T-helper 1 cell treated with Interleukin-12 subunit alpha and Interleukin-12 subunit beta and Interleukin-4 antibody, amounts not matched to agents 30 ng/mL and 1 ng/mL, for 36 hours (primary cell): Measurements from ENCODE around the gene RRP1B. TPM values are rescaled to one million over a fixed set of nuclear protein-coding genes. Genes with fewer than 3 reads are reported as not detected.
"Not testable (repeated sequence)": the region's sequence is repeated elsewhere in the genome, so short reads cannot be mapped to it uniquely, and the experiment has no call there.

ENCODE experiments used
- intact Hi-C: fragments of 100-400 bp; cut with micrococcal nuclease; formaldehyde crosslinking; loops from one replicate; pipeline ENCODE4 v1.15.1; 2024
- total RNA-seq: library from RNA; stranded (reverse); gene quantifications from 2 replicates; pipeline ENCODE4 v1.2.3, GENCODE V29; 2022

RRP1B gene
- total RNA-seq, 1 donor from 2014 or later, result 47.6 TPM

DNA sequence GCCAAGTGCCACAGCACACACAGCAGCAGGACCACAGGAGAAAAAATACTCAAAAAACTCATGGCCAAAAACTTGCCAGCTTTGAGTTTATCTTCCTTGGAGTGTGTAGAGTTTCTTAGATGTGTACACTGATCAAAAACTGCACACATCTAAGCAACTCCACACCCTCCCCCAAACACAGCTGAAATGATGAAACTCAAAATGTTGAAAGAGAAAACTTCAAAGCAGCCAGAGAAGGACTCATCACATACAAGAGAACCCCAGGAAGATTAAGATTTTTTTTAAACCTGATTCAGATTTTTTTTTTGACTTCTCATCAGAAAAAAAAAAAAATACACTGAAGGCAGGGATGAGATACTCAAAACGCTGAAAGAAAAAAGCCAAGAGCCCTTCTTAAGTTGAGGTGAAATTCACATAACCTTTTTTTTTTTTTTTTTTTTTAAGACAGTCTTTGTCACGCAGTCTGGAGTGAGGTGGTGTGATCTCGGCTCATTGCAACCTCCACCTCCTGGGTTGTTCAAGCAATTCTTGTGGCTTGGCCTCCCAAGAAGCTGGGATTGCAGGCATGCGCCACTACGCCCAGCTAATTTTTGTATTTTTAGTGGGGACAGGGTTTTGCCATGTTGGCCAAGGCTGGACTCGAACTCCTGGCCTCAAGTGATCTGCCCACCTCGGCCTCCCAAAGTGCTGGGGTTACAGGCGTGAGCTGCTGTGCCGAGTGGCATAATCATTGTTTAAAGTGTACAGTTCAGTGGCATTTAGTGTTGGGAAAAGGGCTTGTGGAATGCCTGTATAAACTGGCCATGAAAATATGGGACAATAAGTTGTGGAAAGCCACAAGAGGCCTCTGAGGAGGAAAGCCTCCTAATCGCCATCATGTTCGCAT is 38.6 kb downstream of the RRP1B start:
- intact Hi-C loops, result no loop called here

DNA sequence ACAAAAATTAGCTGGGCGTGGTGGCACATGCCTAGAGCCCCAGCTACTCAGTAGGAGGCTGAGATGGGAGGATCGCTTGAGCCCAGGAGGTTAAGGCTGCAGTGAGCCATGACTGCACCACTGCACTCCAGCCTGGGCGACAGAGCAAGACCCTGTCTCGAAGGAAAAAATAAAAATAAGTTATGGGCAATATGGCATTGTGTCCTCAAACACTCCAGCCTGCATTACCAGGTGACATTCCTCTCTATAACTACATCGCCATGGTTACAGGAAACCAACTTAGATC is 40.1 kb downstream of the RRP1B start:
- intact Hi-C loops, result not testable (repeated sequence)

DNA sequence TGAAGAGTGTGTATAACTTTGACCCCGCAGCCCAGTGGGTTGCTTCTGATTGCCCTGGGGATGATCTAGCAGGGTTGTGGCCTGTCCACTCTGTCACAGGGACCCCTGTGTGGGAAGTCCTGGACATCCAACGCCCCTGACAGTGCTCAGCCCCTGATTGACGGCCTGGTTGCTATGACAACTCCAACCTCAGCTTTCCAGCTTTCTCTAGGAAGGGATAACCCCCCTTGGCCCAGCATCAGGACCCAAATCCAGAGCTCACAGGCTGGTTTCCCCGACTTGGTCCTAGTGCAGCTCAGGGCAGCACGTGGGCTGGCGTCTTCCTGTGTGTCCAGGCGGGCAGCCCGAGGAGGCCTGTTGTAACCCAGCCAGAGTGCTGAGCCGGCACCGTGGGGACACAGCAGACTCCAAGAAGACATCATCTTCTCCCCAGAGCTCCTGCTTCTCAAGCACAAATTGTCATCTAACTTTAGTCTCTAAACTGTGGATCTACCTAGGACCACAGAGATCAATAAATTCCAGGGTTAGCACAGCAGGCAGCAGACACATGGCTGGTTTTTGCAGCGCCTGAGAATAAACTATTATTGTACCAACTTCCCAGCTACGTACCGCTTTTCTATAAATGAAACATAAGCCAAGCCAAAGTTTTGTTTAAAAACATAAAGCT is 40.7 kb downstream of the RRP1B start:
- intact Hi-C loops, result no loop called here

DNA sequence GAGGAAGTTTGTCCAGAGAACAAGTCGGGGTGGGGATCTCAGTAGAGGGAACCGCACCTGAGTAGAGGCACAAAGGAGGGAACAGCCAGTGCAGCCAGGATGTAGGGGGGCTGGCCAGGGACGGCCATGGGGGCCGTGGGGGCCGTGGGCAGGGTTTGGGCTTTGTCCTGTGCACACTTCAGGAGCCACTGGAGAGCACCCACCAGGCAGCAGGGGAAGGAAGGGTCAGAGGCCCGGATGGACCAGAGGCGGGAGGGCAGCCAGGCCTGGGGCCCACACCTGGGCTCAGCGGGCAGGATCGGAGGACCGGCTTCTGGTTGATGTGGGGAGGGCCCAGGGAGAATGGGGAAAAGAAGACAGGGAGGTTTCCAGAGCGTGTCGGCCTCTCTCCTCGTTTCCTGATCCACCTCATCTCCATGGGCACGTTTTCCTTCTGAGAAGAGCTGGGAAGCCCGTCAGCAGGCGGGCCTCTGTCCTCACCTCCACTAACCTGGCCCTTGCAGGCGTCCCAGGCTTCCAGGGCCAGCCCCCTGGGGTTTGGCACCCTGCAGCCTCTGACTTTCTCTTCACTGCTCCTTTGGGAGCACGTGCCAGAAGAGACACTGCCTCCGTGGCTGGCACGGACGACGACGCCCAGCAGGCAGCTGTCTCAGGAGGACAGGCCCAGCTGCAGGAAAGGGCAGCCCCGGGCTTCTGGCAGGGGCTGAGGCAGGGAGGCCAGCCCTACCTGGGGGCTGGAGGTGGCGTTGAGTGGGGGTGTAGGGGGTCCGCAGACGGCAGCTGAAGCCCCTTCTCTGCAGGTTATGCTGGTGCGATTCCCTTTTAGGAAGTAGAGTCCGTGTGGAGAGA is 42.8 kb downstream of the RRP1B start:
- intact Hi-C loops, result no loop called here

DNA sequence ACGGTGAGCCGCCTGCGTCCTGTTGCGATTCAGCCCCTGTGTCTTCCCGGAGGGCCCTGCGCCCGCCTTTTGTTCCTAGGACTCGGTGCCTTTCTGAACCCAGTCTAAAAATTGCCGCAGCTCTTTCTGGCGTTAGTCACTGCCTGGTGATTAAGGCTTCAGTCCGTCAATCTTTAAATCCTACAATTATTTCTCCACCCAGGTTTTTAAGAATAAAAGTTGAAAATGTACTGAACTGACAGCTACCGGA is 43.4 kb downstream of the RRP1B start:
- intact Hi-C loops, result no loop called here

DNA sequence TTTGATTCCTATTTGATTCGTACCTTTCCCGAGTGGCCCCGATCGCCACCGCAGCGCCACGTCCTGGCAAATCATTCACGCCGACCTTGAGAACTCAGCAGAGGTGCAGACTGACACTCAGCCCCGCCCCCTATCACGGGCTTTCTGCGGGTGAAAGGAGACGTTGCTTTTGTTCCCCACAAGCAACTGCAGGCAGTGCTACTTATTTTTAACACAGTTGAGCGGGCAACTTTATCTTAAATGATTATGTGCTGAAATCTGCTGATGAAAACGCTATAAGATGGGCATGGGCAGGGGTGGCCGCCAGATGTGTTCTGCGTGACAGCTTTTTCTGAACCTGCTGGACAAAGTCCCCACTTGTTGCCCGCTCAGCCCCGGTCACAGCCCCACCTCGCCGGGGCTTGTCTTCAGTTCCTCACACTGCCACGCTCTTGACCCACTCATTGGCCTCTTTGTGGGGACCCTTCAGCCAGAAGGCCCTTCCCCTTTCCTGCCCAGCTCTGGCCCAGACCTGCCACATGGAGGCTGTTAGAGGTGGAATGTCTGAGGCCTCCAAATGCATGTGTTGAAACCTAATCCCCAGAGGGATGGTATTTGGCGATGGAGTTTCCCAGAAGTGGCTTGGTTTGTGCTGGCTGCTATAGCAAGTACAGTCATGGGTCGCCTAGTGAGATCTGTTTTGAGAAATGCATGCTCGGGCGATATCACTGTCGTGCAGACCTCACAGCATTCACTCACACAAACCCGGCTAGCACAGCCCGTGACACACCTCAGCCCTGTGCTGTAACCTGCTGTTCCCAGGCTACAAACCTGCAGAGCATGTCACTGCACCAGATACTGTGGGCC is 43.9 kb downstream of the RRP1B start:
- intact Hi-C loops, result no loop called here

DNA sequence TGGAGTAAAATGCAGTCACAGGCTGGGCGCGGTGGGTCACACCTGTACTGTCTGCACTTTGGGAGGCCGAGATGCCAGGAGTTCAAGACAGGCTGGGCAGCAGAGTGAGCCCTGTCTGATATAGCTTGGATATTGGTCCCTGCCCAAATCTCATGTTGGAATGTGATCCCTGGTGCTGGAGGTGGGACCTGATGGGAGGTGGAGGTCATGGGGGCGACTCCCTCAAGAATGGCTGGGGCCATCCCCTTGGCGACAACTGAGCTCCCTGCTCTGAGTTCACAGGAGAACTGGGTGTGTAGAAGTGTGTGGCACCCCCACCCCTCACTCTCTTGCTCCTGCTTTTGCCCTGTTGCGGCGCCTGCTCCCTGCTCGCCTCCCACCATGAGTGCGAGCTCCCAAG is 48.1 kb downstream of the RRP1B start:
- intact Hi-C loops, result no loop called here

DNA sequence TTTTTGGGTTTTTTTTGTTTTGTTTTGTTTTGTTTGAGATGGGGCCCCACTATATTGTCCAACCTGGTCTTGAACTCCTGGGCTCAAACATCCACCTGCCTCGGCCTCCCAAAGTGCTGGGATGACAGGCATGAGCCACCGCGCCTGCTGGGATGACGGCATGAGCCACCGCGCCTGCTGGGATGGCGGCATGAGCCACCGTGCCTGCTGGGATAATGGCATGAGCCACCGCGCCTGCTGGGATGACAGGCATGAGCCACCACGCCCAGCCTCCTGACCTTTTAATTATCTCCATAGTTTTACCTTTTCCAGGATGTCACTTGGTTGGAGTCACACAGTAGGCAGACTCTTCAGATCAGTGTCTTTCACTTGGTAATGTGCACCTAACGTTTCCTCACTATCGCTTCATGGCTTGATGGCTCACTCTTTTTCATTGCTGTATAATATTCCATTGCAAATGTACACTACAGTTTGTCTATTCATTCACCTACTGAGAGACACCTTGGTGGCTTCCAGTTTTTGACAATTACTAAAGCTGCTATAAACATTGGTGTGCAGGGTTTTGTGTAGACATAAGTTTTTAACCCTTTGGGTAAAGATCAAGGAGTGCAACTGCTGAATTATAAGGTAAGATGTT is 49.5 kb downstream of the RRP1B start:
- intact Hi-C loops, result no loop called here

DNA sequence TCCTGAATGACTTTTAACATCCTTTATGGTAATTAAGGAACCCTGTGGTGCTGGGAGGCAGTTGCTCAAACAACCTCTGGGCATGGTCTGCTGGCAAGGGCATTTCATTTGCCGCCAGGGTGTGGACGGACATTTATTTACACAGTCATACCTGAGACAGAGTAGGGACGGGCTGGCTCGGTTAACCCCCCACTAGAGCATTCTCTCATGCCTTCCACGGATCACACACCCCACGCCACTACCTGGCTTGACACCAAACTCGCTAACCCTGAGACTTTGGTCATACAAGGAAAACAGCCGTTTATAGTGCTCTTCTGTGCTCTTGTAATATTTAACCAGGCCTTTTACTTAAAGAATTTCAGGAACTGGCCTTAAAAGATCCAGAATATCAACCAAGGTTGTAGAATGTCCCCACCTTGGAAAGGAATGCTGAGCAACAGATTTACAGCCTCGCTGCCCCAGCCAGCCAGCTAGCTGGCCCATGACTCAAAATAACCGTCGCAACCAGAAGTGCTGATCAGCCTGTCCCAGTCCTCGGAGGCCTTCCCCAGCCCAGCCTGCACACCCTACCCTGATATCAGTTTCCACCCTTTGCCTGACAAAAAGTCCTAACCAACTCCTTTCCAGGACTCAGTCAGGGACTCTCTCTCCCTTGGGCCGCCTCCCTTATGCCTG is 53.0 kb downstream of the RRP1B start:
- intact Hi-C loops, result loop anchor here (10.0 kb wide), 1 partner anchor 818 kb away; the partner anchor contains the start of gene NDUFV3

DNA sequence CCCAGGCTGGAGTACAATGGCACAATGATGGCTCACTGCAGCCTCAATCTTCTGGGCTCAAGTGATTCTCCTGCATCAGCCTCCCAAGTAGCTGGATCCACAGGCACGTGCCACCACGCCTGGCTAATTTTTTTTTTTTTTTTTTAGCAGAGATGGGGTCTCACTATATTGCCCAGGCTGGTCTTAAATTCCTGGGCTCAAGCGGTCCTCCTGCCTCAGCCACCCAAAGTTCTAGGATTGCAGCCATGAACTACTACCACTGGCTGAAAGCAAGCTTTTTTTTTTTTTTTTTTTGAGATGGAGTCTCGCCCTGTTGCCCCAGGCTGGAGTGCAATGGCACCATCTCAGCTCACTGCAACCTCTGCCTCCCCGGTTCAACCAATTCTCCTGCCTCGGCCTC is 53.8 kb downstream of the RRP1B start:
- intact Hi-C loops, result loop anchor here (10.0 kb wide), 1 partner anchor 818 kb away; the partner anchor contains the start of gene NDUFV3

DNA sequence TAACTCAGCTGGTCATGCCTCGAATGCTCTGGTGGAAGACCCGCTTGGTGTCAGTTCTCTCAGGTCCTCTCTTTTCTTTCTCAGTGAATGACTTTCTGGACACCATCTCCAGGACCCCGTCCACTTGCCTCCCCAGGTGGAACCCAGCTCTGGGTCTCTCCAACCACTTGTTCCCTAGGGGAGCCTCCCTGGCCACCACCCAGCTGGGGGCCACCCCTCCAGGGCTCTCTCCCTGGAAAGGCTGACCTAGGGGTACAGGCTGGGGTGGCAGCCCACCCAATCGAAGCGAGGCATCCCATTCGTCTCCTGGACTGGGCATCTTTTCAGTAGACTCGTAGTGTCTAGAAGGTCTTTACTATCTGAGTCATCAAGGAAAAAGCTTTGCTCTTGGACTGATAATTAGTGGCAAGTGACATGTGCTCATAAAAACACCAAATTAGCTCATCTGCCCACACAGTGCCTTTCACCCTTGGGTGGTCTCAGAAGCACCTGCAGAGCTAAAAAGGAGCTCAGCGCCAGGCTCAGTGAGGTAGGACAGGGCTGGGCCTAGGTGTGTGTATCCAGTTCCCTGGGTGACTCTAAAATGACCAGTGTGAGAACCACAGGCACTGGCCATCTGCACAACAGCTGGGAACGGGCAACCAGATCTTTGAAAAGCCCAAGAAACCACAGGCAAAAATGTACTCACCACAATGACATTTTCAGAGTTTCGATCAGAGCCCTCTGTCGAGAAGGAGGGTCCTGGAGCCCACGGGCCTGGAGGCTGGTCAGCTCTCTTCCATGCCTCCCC is 57.2 kb downstream of the RRP1B start:
- intact Hi-C loops, result loop anchor here (10.0 kb wide), 1 partner anchor 822 kb away; the partner anchor contains the start of gene NDUFV3

DNA sequence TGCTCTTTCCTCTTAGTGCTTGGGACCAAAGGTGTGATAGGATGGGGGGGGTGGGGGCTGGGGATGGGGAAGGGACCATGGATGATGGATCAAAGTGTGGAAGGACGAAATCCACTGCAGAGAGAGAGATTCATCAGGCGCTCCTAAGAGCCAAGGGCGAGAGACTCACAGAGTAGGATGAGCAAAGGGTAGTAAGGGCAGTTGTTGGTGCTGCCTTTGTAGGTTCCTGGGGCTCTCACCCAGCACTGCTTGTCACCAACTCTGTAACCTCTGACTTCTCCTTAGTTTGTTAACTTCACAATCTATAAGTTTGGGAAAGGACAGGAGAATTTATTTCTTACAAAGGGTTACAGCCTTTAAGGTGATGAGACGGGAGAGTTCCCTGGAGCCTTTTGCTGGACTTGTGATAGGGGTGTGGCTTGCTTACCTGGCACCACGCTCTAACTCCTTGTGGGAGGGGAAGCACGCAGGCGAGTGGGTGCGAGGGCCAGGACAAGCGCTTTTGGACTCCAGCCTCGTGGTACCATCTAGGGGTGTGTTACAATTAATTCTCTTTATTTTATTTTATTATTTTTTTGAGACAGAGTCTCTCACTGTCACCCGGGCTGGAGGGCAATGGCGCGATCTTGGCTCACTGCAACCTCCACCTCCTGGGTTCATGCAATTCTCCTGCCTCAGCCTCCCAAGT is 58.0 kb downstream of the RRP1B start:
- intact Hi-C loops, result loop anchor here (10.0 kb wide), 1 partner anchor 823 kb away; the partner anchor contains the start of gene NDUFV3

DNA sequence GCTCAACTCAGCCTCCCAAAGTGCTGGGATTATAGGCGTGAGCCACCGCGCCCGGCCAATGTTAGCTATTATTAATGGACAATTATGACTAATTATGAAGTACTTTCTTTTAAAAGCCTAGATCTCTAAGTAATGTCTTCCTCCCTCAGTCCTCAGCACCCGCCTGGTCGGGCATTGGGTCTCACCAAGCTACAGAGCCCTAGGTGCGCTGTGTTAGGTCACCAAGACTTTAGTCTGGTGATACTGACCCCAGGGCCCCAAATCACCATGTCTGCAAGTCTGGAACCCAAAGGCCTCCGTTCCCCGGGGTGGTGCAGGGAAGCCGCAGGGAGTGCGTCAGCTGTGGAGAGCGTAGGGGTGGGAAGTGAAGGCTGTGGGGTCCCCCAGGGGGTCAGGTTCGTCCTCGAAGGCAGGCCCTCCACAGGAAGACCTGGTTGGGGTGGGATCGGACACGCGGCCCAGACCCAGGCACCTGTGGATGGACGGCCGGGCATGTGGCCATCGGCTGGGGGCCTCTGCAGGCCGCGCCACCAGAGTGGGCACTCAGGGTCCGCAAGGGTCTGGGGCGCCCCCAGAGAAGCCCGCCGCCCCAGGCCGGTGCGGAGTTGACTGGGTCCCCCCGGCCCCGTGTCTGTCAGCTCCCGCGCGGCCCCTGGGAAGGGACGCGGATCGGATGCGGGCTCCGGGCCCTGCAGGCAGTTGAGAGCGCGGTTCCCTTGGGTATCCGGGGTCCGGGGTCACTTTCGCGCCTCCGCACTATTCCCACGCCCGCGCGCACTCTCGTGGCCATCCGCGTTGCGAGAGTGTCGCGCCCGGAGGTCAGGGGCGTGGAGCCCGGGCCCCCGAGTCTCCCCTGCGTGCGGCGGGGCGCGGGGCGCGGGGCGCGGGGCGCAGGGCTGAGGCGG is 58.9 kb downstream of the RRP1B start:
- intact Hi-C loops, result loop anchor here (2.0 to 10.0 kb wide), 3 partner anchors 59 to 823 kb away; partner anchors contain the start of genes CSTB, NDUFV3 and TRAPPC10

DNA sequence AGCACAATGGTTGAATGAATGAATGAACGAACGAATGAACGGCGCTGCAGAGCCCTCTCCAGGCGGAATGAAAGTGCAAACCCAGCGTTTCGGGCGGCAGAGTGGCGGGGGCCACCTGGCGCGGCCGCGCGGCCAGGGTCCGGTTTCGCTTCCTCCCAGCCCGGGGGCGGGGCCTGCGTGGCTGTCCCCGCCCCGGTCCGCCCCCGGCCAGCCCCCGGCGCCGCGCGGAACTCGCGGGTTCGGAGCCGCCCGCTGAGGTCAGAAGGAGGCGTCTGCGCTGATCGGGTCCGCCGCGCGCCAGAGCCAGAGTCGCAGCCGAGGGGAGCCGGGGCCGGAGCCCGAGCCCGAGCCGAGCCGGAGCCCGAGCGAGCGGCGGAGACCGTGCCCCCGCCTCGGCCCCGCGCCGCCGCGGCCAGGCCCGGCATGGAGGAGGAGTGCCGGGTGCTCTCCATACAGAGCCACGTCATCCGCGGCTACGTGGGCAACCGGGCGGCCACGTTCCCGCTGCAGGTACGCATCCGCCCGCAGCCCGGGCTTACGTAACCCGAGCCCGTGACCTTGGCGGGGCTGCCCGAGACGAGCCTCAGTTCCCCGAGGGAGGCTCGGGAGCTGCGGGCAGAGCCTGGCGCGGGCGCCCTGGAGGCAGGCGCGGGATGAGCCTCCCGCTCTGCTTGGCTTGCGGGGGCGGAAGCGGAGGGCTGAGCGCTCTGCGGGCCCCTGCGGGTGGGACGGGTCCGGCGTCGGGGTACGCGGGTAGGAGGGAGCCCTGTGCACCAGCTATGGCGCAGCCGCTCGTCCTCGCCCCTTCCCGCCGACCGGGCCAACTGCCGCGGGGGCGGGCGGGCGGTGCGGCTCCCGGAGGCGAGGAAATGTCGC is 59.8 kb downstream of the RRP1B start, which contains the start of gene PDXK:
TSS of gene PDXK (plus strand) at position 258 of the 876 bp plus-strand sequence. CDS start at position 424, 166 bp downstream.
- intact Hi-C loops, result loop anchor here (1.0 to 10.0 kb wide), 7 partner anchors 9 to 824 kb away; partner anchors contain the start of genes CSTB, HSF2BP, NDUFV3 and PKNOX1

DNA sequence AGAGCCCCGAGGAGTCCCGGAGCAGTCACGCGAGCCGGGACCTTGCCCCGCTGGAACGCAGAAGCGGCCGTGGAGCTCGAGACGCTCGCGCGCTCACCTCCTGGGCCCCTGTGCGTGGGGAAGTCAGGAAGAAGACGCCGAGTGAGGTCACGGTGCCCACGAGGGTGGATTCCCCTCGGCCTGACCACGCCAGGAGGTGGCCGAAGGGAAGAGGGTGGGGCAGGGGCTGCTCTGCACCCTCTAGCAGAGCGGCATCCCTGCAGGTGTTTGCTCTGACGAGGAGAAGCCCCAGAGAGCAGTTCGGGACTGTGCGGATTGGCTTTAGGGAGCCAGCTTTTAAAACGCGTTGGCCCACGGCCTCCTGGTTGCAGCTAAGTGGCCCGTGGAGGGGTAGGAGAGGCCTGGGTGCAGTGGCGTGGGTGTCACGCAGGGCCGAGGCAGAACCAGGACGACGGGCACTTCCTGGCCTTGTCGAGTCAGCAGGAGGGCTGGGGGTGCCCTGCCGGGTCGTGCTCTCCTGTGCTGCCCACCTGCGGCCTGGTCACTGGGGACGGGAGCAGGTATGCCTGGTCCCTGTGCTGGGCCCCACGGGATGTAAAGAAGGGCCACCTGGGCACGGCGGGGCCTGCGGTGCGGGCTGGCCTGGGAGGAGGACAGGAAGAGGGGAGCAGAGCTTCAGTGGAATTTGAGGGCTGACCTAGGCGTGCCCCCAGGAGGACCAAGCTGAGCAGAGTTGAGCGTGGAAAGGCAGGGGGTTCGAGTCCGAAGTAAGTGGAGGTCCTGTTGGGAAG is 60.6 kb downstream of the RRP1B start:
- intact Hi-C loops, result loop anchor here (1.0 to 10.0 kb wide), 7 partner anchors 8 to 825 kb away; partner anchors contain the start of genes CSTB, HSF2BP, NDUFV3 and PKNOX1
